Measurements from ENCODE around the gene ACADVL.
"Not testable (repeated sequence)": the region's sequence is repeated elsewhere in the genome, so short reads cannot be mapped to it uniquely, and the experiment has no call there.

Gene ACADVL

DNA sequence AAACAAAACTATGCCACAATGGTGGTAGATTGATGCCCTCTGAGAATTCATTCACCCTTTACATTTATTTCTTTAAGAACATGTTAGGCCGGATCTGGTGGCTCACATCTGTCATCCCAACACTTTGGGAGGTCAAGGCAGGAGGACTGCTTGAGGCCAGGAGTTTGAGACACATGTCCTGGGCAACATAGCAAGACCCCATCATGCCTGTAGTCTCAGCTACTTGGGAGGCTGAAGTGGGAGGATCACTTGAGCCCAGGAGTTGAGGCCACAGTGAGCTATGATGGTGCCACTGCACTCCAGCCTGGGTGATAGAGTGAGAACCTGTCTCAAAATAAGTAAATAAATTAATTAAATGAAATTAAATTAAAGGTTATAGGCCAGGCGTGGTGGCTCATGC lies 37.6 kb upstream of the ACADVL start:
- not testable (repeated sequence) for H3K18ac ChIP-seq (ENCODE audit: low read length); H3K4me1 ChIP-seq (ENCODE audit: control insufficient read depth in 1 of 2, insufficient read depth in 2 of 2, low read length in 2 of 2); H3K36me3 ChIP-seq (ENCODE audit: control insufficient read depth in 1 of 2, insufficient read depth in 2 of 2, low read length in 2 of 2); H3K79me1 ChIP-seq (ENCODE audit: low read length); H4K12ac ChIP-seq (ENCODE audit: low read depth, low read length); H4K8ac ChIP-seq (ENCODE audit: low read depth, low read length); H4K91ac ChIP-seq (ENCODE audit: low read depth, low read length); H2BK5ac ChIP-seq (ENCODE audit: low read depth, low read length, poor library complexity); H3K23ac ChIP-seq (ENCODE audit: low read length); H2AFZ ChIP-seq (ENCODE audit: insufficient read depth, low read length, poor library complexity); H3K27me3 ChIP-seq (ENCODE audit: insufficient read depth, low read length); H2AK5ac ChIP-seq (ENCODE audit: low read length); H3K9ac ChIP-seq (ENCODE audit: low read length); H3K79me2 ChIP-seq (ENCODE audit: control insufficient read depth, insufficient read depth, low read length, poor library complexity); H3K9me3 ChIP-seq (ENCODE audit: insufficient read depth, low read depth, low read length); H3K4me3 ChIP-seq (ENCODE audit: low read depth, low read length); H3K4ac ChIP-seq (ENCODE audit: low read depth, low read length); DNase-seq; H3K14ac ChIP-seq (ENCODE audit: low read length); H3K27ac ChIP-seq (ENCODE audit: low read depth, low read length); H2BK120ac ChIP-seq (ENCODE audit: insufficient read depth, low read length, poor library complexity); H3K4me2 ChIP-seq (ENCODE audit: low read length); H2BK12ac ChIP-seq (ENCODE audit: low read length)
- no CpG with 5 or more reads among the region's 2 CpGs for WGBS (ENCODE audit: extremely low coverage, insufficient coverage, insufficient read length)

GRCh38 chr17:7183433-7184090 lies 36.2 kb upstream of the ACADVL start:
- Histone ChIP-seq H2BK5ac (ENCODE audit: low read depth, low read length, poor library complexity) (no peak overlapping the region), H3K79me1 (ENCODE audit: low read length) (no peaks in the 10 kb centered on the region), H3K27ac (ENCODE audit: low read depth, low read length) (no peak overlapping the region), H2BK12ac (ENCODE audit: low read length) (no peak overlapping the region), H3K4ac (ENCODE audit: low read depth, low read length) (no peak overlapping the region), H3K9me3 (ENCODE audit: insufficient read depth, low read depth, low read length) (no peaks in the 10 kb centered on the region), H3K36me3 (ENCODE audit: control insufficient read depth in 1 of 2, insufficient read depth in 2 of 2, low read length in 2 of 2) (no peaks in the 10 kb centered on the region), H2BK120ac (ENCODE audit: insufficient read depth, low read length, poor library complexity) (no peak overlapping the region), H3K4me1 (ENCODE audit: control insufficient read depth in 1 of 2, insufficient read depth in 2 of 2, low read length in 2 of 2) (no peaks in the 10 kb centered on the region), H3K18ac (ENCODE audit: low read length) (no peak overlapping the region), H2AFZ (ENCODE audit: insufficient read depth, low read length, poor library complexity) (no peak overlapping the region), H4K91ac (ENCODE audit: low read depth, low read length) (no peak overlapping the region), H4K8ac (ENCODE audit: low read depth, low read length) (no peak overlapping the region), H2AK5ac (ENCODE audit: low read length) (no peak overlapping the region), H4K12ac (ENCODE audit: low read depth, low read length) (no peak overlapping the region), H3K14ac (ENCODE audit: low read length) (no peak overlapping the region), H3K4me2 (ENCODE audit: low read length) (no peak overlapping the region), H3K4me3 (ENCODE audit: low read depth, low read length) (no peak overlapping the region), H3K9ac (ENCODE audit: low read length) (no peak overlapping the region), H3K79me2 (ENCODE audit: control insufficient read depth, insufficient read depth, low read length, poor library complexity) (no peaks in the 10 kb centered on the region), H3K27me3 (ENCODE audit: insufficient read depth, low read length) (no peaks in the 10 kb centered on the region), H3K23ac (ENCODE audit: low read length) (no peak overlapping the region)
- DNase-seq, result no peak
- no CpG with 5 or more reads among the region's 7 CpGs for WGBS (ENCODE audit: extremely low coverage, insufficient coverage, insufficient read length)

GRCh38 chr17:7184091-7184488 lies 35.6 kb upstream of the ACADVL start:
- no CpG with 5 or more reads among the region's 14 CpGs for WGBS (ENCODE audit: extremely low coverage, insufficient coverage, insufficient read length)

DNA sequence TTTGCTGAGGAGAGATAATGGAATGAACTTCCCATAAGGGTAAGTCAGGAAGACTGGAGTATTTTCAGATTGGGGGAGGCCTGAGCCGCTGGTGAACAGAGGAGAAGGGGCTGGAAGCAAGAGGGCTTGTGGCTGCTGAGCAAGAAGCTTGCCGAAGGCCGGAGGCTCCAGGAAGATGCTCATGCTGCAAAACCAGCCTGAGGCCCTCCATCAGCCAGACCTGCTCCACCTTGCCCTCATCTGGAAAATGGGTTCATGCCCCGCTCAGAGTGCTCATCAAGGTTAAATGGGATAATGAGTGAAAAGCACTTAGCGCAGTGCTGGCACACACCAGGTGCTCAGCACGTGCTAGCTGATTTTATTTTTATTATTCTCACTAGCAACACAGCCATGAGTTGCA lies 35.1 kb upstream of the ACADVL start:
- Histone ChIP-seq H3K27ac (ENCODE audit: low read depth, low read length) (no peak overlapping the region), H3K14ac (ENCODE audit: low read length) (no peak overlapping the region)

More at GRCh38 chr17:7184091-7184488, 35.6 kb upstream of the ACADVL start:
- no peak overlapping the region for H2AFZ ChIP-seq (ENCODE audit: insufficient read depth, low read length, poor library complexity)
- H3K79me2 ChIP-seq (ENCODE audit: control insufficient read depth, insufficient read depth, low read length, poor library complexity), result no peaks in the 10 kb centered on the region
- H3K79me1 ChIP-seq (ENCODE audit: low read length), result no peaks in the 10 kb centered on the region
- no peak overlapping the region for H3K18ac ChIP-seq (ENCODE audit: low read length)
- no peak overlapping the region for H4K91ac ChIP-seq (ENCODE audit: low read depth, low read length)
- no peak overlapping the region for H4K12ac ChIP-seq (ENCODE audit: low read depth, low read length)
- H3K4me3 ChIP-seq (ENCODE audit: low read depth, low read length), result no peak overlapping the region
- H3K4me2 ChIP-seq (ENCODE audit: low read length), result no peak overlapping the region
- no peak overlapping the region for H3K4ac ChIP-seq (ENCODE audit: low read depth, low read length)
- H3K36me3 ChIP-seq (ENCODE audit: control insufficient read depth in 1 of 2, insufficient read depth in 2 of 2, low read length in 2 of 2), result no peaks in the 10 kb centered on the region
- no peak overlapping the region for H2AK5ac ChIP-seq (ENCODE audit: low read length)
- no peaks in the 10 kb centered on the region for H3K4me1 ChIP-seq (ENCODE audit: control insufficient read depth in 1 of 2, insufficient read depth in 2 of 2, low read length in 2 of 2)
- H2BK12ac ChIP-seq (ENCODE audit: low read length), result no peak overlapping the region
- no peak overlapping the region for H2BK120ac ChIP-seq (ENCODE audit: insufficient read depth, low read length, poor library complexity)
- no peaks in the 10 kb centered on the region for H3K9me3 ChIP-seq (ENCODE audit: insufficient read depth, low read depth, low read length)
- no peaks in the 10 kb centered on the region for H3K27me3 ChIP-seq (ENCODE audit: insufficient read depth, low read length)
- H3K14ac ChIP-seq (ENCODE audit: low read length), result no peak overlapping the region
- no peak for DNase-seq
- no peak overlapping the region for H3K27ac ChIP-seq (ENCODE audit: low read depth, low read length)
- no peak overlapping the region for H3K23ac ChIP-seq (ENCODE audit: low read length)
- H2BK5ac ChIP-seq (ENCODE audit: low read depth, low read length, poor library complexity), result no peak overlapping the region
- H3K9ac ChIP-seq (ENCODE audit: low read length), result no peak overlapping the region
- no peak overlapping the region for H4K8ac ChIP-seq (ENCODE audit: low read depth, low read length)

More for the DNA sequence above, 35.1 kb upstream of the ACADVL start:
- Histone ChIP-seq H3K9me3 (ENCODE audit: insufficient read depth, low read depth, low read length) (no peaks in the 10 kb centered on the region), H3K4me2 (ENCODE audit: low read length) (no peak overlapping the region), H3K27me3 (ENCODE audit: insufficient read depth, low read length) (no peaks in the 10 kb centered on the region), H3K79me2 (ENCODE audit: control insufficient read depth, insufficient read depth, low read length, poor library complexity) (no peaks in the 10 kb centered on the region), H2AK5ac (ENCODE audit: low read length) (no peak overlapping the region), H3K4me1 (ENCODE audit: control insufficient read depth in 1 of 2, insufficient read depth in 2 of 2, low read length in 2 of 2) (no peaks in the 10 kb centered on the region), H4K8ac (ENCODE audit: low read depth, low read length) (no peak overlapping the region), H3K4me3 (ENCODE audit: low read depth, low read length) (no peak overlapping the region), H3K79me1 (ENCODE audit: low read length) (no peaks in the 10 kb centered on the region), H3K36me3 (ENCODE audit: control insufficient read depth in 1 of 2, insufficient read depth in 2 of 2, low read length in 2 of 2) (peaks cover 0 to 2% of the 10 kb centered on the region in 2 experiments), H4K12ac (ENCODE audit: low read depth, low read length) (no peak overlapping the region), H3K18ac (ENCODE audit: low read length) (no peak overlapping the region), H2BK120ac (ENCODE audit: insufficient read depth, low read length, poor library complexity) (no peak overlapping the region), H2BK12ac (ENCODE audit: low read length) (no peak overlapping the region), H2BK5ac (ENCODE audit: low read depth, low read length, poor library complexity) (no peak overlapping the region), H3K9ac (ENCODE audit: low read length) (no peak overlapping the region), H2AFZ (ENCODE audit: insufficient read depth, low read length, poor library complexity) (no peak overlapping the region), H3K4ac (ENCODE audit: low read depth, low read length) (no peak overlapping the region), H3K23ac (ENCODE audit: low read length) (no peak overlapping the region), H4K91ac (ENCODE audit: low read depth, low read length) (no peak overlapping the region)
- WGBS (ENCODE audit: extremely low coverage, insufficient coverage, insufficient read length), result no CpG with 5 or more reads among the region's 6 CpGs
- DNase-seq, result no peak
